SKM-1 treated with dmso at 0.1 percent for 144 hours (cell line): ENCODE data around the gene NR1H2.
"Not testable (repeated sequence)": the region's sequence is repeated elsewhere in the genome, so short reads cannot be mapped to it uniquely, and the experiment has no call there.

ENCODE experiments used
- DNase-seq: peaks from one replicate; lab custom pipeline; 2025; ENCODE audit not compliant: unreplicated experiment; lab: John Stamatoyannopoulos, UW

Gene NR1H2

GRCh38 chr19:50344661-50345318 is 31.5 kb upstream of the NR1H2 start:
- DNase-seq = peak; percentile 22

- DNase-seq = not testable (repeated sequence)
These were observed 29.1 kb upstream of the NR1H2 start for GRCh38 chr19:50347089-50347581.

- no peak for DNase-seq
These were observed 26.8 kb upstream of the NR1H2 start for GRCh38 chr19:50349277-50350057.

GRCh38 chr19:50352242-50352641 is 24.0 kb upstream of the NR1H2 start:
- no peak for DNase-seq

- not testable (repeated sequence) for DNase-seq
These were observed 22.8 kb upstream of the NR1H2 start for GRCh38 chr19:50353487-50353880.

GRCh38 chr19:50356691-50357177 is 19.5 kb upstream of the NR1H2 start:
- DNase-seq = no peak

- DNase-seq = no peak
These were observed 18.8 kb upstream of the NR1H2 start for GRCh38 chr19:50357178-50358100.

GRCh38 chr19:50358483-50359327 is 17.6 kb upstream of the NR1H2 start:
- DNase-seq = no peak

- DNase-seq = no peak
These were observed 16.9 kb upstream of the NR1H2 start for GRCh38 chr19:50359328-50359818.

- no peak for DNase-seq
These were observed 14.8 kb upstream of the NR1H2 start for GRCh38 chr19:50361290-50362029.

- no peak for DNase-seq
These were observed 14.2 kb upstream of the NR1H2 start for GRCh38 chr19:50362030-50362412.

- DNase-seq = no peak
These were observed 13.4 kb upstream of the NR1H2 start for GRCh38 chr19:50362656-50363424.

- DNase-seq = no peak
These were observed 10.6 kb upstream of the NR1H2 start, which contains the start of gene NAPSA for GRCh38 chr19:50365434-50366306. Gene NAPSA (minus strand): TSS chr19:50365639. CDS start chr19:50365621, 18 bp downstream.

GRCh38 chr19:50368649-50369570 is 7.3 kb upstream of the NR1H2 start:
- peak; percentile 55 for DNase-seq

- peak; percentile 55 for DNase-seq
These were observed 4.3 kb upstream of the NR1H2 start for GRCh38 chr19:50371914-50372475.

GRCh38 chr19:50377051-50377461 is 799 bp downstream of the NR1H2 start:
- DNase-seq = no peak
